Subcutaneous abdominal adipose tissue (tissue), 5 donors: Measurements from ENCODE around the gene SYT7.

Source experiments
- H3K27ac ChIP-seq: one replicate; pipeline ENCODE4 v1.7.0; 2013; ENCODE audit warnings: low read depth, mild to moderate bottlenecking, inconsistent platforms, low read length, moderate library complexity
- H3K27me3 ChIP-seq, 5 donors: one replicate each; pipeline ENCODE4 v1.7.0; 2013; ENCODE audit warnings: low read length in 5 of 5, inconsistent platforms in 1 of 5; ENCODE audit not compliant: control insufficient read depth in 5 of 5, insufficient read depth in 4 of 5
- H3K36me3 ChIP-seq, 5 donors: one replicate each; pipeline ENCODE4 v1.7.0; 2013; ENCODE audit warnings: low read length in 5 of 5; ENCODE audit not compliant: control insufficient read depth in 5 of 5, insufficient read depth in 5 of 5
- H3K4me1 ChIP-seq, 5 donors: one replicate each; pipeline ENCODE4 v1.7.0; 2013; ENCODE audit warnings: low read length in 5 of 5, mild to moderate bottlenecking in 3 of 5, moderate library complexity in 1 of 5; ENCODE audit not compliant: control insufficient read depth in 5 of 5, insufficient read depth in 5 of 5
- H3K4me3 ChIP-seq, 5 donors: one replicate each; pipeline ENCODE4 v1.7.0; 2013; ENCODE audit warnings: low read length in 5 of 5, low read depth in 1 of 5
- H3K9ac ChIP-seq, 5 donors: one replicate each; pipeline ENCODE4 v1.7.0; 2013; ENCODE audit warnings: low read length in 5 of 5, mild to moderate bottlenecking in 4 of 5, moderate library complexity in 3 of 5
- H3K9me3 ChIP-seq, 5 donors: one replicate each; pipeline ENCODE4 v1.7.0; 2013; ENCODE audit warnings: low read length in 5 of 5; ENCODE audit not compliant: control insufficient read depth in 5 of 5
- donor health status: healthy.
- donor health status: healthy.
- donor health status: healthy.
- donor health status: healthy.
- donor health status: healthy.

SYT7 gene

DNA sequence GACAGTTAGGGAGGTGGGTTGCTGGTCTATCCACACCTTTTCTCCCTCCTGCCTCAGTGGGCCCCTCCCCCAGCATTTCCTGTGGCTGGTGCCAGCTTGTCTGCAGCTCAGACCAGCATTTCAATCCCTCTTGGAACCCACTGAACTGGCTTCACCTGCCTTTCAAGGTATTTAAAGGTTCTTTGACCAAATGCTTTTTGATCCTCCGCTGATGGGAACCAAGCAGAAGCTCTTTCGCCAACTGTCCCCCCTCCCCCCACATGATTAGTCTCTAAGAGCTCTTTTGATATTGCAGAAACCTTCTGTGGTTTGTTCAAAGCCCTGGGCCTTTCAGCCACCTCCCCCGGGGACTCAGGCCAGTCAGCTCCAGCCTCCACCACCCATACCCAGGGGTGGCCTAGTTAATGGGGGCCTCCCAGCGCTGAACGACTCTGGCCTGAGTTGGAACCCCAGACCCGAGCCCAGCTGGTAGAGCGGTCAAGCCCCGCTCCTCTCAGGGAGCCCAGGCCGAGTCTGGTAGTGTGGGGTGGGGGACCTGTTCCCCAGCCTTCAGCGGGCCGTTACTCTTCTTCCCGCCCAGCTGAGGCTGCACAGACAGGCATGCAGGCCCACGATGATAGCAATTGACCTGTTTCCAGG, 6.0 kb upstream of the SYT7 start:
- H3K27ac ChIP-seq, result no peak overlapping the region
- H3K9ac ChIP-seq, result no peak overlapping the region
- peaks cover 0 to 12% (median 7%) of the 10 kb centered on the region in 5 donors for H3K27me3 ChIP-seq
- H3K9me3 ChIP-seq, result no peaks in the 10 kb centered on the region
- no peaks in the 10 kb centered on the region for H3K36me3 ChIP-seq
- peaks cover 2 to 26% (median 21%) of the 10 kb centered on the region in 5 donors for H3K4me1 ChIP-seq
- peak overlapping the region; percentile 40 to 68 (median 61) for H3K4me3 ChIP-seq

DNA sequence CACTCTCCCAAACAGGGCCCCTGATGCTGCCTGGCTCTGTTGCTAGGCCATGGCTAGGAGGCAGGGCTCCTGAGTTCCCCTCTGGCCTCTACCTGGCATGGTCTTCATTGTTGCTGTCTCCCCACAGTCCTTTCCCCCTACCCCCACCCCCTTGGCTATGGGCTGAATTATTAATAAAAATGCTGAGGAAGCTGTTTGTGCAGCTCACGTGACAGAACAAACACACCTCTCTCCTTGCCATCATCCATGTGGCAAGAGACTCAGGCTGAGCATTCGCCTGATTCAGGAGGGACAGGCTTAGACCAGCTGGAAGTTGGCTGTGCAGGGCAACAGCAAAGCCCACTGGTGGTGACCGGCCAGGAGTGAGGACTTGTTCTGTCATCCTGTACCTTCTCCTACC, 4.2 kb upstream of the SYT7 start:
- no peak overlapping the region for H3K27ac ChIP-seq
- no peak overlapping the region for H3K4me3 ChIP-seq
- no peaks in the 10 kb centered on the region for H3K36me3 ChIP-seq
- peaks cover 0 to 16% (median 9%) of the 10 kb centered on the region in 5 donors for H3K27me3 ChIP-seq
- peaks cover 2 to 37% (median 31%) of the 10 kb centered on the region in 5 donors for H3K4me1 ChIP-seq
- H3K9me3 ChIP-seq, result no peaks in the 10 kb centered on the region
- H3K9ac ChIP-seq, result no peak overlapping the region

GRCh38 chr11:61581931-61582330, 1.1 kb upstream of the SYT7 start:
- H3K4me1 ChIP-seq, result peaks cover 0 to 29% (median 15%) of the 10 kb centered on the region in 5 donors
- no peaks in the 10 kb centered on the region for H3K36me3 ChIP-seq
- H3K27me3 ChIP-seq, result peaks cover 5 to 19% (median 11%) of the 10 kb centered on the region in 5 donors
- peak overlapping the region in 3 of 5 donors; percentile 50 to 67 (median 58) for H3K4me3 ChIP-seq
- H3K9ac ChIP-seq, result no peak overlapping the region
- no peaks in the 10 kb centered on the region for H3K9me3 ChIP-seq
- H3K27ac ChIP-seq, result no peak overlapping the region

DNA sequence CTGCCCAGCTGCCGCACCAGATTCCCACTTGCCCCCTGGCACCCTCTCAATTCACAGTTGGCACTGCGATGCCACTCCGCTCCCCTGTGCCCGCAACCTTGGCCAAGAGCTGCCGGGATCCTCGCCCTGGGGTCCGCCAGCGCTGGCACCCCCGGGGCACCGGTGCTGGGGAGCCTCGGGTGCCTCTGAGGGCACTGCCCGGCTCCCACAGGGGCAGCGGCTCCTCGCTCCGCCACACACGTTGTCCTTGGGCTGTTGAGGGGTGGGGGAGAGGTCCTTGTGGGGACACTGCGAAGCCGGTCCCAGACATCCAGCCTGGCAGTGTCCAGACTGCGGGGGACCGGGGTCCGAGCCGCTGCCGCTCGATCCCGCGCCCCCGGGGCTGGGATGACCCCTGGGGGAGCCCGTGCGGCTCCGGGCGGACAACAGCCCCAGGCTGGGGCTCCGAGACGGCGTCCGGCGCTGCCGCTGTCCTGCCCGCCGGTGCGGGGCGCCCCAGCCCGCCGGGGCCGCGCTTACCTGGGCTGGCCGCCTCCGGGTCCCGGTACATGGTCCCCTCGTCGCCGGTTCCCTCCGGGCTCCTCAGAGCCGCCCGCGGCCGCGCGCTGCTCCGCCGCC, 496 bp downstream of the SYT7 start:
- peaks cover 5 to 19% (median 11%) of the 10 kb centered on the region in 5 donors for H3K27me3 ChIP-seq
- peaks cover 0 to 25% (median 13%) of the 10 kb centered on the region in 5 donors for H3K4me1 ChIP-seq
- no peak overlapping the region for H3K27ac ChIP-seq
- H3K9me3 ChIP-seq, result no peaks in the 10 kb centered on the region
- H3K9ac ChIP-seq, result peak overlapping the region in 2 of 5 donors; percentile 37 to 58
- peak overlapping the region in 4 of 5 donors; percentile 50 to 61 (median 52) for H3K4me3 ChIP-seq
- no peaks in the 10 kb centered on the region for H3K36me3 ChIP-seq

DNA sequence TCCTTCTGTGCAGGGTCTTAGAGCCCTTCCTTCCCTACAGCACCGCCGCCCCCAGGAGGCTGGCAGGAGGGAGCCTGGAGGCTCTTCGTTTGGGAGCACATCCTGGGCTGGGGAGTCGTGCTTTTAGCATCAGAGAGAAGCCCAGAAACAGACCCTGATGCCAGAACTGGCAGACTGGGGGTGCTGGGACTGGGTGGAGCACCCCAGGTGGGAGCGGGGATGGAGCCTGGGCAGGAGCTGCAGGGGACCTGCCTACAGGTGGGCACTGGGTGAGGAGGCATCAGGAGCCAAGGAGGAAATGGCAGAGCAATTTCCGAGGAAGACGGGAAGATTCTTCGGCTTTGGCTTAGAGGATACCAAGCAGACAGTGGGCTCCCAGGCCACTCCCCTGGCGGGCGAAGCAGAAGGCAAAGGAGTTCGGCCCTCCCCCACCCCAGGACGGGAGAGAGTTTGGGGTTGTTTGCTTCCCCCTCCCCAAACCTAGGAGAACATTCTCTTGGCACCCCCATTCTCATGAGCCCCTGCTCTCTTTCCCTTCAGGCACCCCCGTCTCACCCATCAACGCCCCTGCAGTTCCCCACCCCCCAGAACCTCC, 1.1 kb downstream of the SYT7 start:
- Histone ChIP-seq H3K4me1 (peaks cover 0 to 25% (median 13%) of the 10 kb centered on the region in 5 donors), H3K27me3 (peaks cover 5 to 19% (median 11%) of the 10 kb centered on the region in 5 donors), H3K9ac (peak overlapping the region in 1 of 5 donors; percentile 37)

DNA sequence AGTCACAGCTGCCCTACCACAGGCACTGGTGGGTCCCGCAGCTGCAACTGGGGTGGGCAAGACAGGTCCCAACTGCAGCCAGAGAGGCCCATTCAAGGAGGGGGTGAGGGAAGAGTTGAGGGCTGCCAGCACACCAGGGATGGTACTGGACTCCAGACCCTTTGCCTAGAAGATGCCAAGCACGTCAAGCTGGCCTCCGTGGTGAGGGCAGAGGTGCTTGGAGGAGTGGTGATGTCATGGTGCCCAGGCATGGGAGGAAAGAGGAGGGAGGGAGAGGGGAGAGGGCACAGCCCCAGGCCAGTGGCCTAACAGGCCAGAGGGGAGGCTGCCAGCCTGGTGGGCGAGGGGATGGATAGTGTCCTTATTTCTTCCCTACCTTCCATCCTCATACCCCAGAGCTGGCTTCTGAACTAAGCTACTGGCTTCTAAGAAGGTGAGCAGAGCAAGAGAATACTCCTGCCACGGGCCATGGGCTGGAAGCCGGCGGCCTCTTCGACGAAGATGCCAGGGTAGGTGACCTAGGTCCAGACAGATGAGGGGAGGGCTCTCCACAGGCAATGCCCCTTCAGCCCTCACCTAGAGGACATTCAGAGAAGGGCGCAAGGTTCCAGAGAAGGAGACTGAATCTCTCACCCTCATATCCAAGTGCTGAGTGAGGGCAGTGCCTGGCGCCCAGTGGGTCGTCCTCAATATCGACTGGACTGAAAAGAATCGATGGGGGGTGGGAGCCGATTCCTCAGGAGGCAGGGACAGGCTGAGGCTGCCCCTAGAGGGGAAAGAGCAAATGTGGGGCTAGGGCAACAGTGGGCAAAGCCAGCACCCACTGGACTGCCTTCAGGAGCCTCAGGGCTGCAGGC, 1.8 kb downstream of the SYT7 start:
- peak overlapping the region in 2 of 5 donors; percentile 22 to 61 for H3K4me3 ChIP-seq
- no peaks in the 10 kb centered on the region for H3K9me3 ChIP-seq
- no peaks in the 10 kb centered on the region for H3K36me3 ChIP-seq
- peaks cover 5 to 19% (median 11%) of the 10 kb centered on the region in 5 donors for H3K27me3 ChIP-seq
- H3K27ac ChIP-seq, result no peak overlapping the region
- no peak overlapping the region for H3K9ac ChIP-seq
- H3K4me1 ChIP-seq, result peaks cover 0 to 25% (median 13%) of the 10 kb centered on the region in 5 donors

More for the DNA sequence above, 1.1 kb downstream of the SYT7 start:
- Histone ChIP-seq H3K36me3 (no peaks in the 10 kb centered on the region), H3K4me3 (peak overlapping the region in 3 of 5 donors; percentile 50 to 61 (median 54)), H3K9me3 (no peaks in the 10 kb centered on the region), H3K27ac (no peak overlapping the region)

DNA sequence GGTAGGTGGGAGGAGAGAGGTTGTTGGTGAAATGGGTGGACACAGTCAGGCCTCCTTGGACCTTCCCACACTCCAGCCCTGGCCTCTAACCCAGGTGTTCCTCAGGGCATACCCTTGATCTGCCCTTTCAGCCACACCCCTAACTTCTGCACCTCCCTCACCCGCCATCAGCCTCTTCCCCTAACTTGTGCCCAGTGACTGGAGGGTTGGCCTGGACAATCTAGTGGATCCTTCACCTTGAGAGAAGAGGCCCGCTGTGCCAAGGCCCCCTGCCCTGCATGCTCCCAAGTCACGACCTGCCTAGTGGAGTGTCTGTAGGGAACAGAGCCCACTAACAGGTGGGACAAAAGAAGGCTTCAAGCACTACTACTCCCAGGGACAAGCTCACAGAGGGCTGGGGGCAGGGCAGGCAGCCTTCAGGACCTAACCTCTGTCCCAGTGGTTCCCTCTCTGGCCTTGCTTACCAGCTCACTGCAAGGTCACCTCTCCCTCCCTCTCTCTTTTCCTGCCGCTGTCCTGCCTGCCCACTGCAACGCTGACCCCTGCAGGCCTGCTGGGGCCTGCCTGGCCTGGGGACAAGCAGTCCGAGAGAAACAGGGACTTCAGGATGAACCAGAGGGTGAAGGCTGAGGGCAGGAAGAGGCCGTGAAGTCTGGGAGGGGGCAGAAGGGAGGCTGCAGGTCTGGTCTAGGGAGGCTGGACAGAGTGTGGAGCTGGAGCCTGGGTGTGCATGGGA, 3.3 kb downstream of the SYT7 start:
- Histone ChIP-seq H3K36me3 (no peaks in the 10 kb centered on the region), H3K27me3 (peaks cover 5 to 18% (median 12%) of the 10 kb centered on the region in 5 donors), H3K9me3 (no peaks in the 10 kb centered on the region), H3K27ac (no peak overlapping the region), H3K9ac (no peak overlapping the region), H3K4me3 (no peak overlapping the region), H3K4me1 (peaks cover 0 to 25% (median 13%) of the 10 kb centered on the region in 5 donors)

DNA sequence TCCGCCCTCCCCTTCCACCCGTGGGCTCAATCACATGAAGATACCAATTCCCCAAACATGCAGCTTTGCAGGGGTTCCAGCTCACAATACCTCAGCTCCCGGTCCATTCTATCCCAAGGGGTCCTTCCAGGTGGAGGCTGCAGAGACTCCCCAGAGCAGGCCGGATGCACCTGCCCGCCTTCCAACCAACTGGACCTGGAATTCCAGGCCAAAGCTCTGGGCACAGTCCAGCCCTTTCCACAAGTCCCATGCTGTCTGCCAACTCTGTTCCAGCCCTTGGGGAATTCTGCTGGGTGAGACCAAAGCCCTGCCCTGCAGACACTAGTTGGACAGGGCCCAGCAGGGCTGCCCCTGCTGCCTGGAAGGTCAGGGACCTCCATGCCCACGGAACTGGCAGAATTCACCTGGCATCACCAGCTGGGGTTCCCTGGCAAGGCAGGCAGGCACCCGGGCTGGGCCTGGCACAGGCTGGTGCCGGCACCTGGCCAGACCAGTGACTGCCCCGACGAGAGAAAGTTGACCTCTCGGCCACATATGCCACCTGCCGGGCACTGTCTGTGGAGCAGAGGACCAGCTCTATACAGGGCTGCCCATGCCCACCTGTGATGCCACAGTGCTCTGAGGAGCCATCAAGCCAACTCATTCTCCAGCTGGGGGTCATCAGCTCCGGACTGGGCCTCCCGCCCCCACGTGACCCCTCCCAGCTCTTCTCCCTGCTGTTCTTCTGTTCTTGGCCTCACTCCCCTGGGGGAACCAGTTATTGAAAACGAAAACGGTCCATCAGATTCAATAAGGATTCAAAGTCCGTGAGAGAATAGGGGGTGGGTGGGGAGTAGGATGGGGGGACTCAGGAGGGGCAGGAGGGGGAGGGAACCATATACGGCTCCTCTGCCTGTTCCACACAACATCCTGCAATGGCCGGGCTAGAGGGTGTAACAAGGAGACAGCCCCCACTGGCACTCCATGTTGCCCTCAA, 4.7 kb downstream of the SYT7 start:
- Histone ChIP-seq H3K9ac (no peak overlapping the region), H3K27me3 (peaks cover 9 to 22% (median 13%) of the 10 kb centered on the region in 5 donors), H3K9me3 (no peaks in the 10 kb centered on the region), H3K36me3 (no peaks in the 10 kb centered on the region), H3K4me3 (no peak overlapping the region), H3K27ac (no peak overlapping the region), H3K4me1 (peaks cover 0 to 18% (median 7%) of the 10 kb centered on the region in 5 donors)
